Panc1 (cell line): ENCODE data around the gene FAM168B.

ENCODE experiments used
- POLR2AphosphoS5 ChIP-seq: IDR thresholded peaks from 2 replicates; pipeline ENCODE4 v1.6.1; 2012; ENCODE audit warnings: mild to moderate bottlenecking, low read depth, low read length, moderate library complexity
- TF ChIP-seq, protein P1 (sequence below): fragments of 450-650 bp; IDR thresholded peaks from 2 replicates; pipeline ENCODE4 v1.5.1; 2017; ENCODE audit warnings: mild to moderate bottlenecking

DNA sequence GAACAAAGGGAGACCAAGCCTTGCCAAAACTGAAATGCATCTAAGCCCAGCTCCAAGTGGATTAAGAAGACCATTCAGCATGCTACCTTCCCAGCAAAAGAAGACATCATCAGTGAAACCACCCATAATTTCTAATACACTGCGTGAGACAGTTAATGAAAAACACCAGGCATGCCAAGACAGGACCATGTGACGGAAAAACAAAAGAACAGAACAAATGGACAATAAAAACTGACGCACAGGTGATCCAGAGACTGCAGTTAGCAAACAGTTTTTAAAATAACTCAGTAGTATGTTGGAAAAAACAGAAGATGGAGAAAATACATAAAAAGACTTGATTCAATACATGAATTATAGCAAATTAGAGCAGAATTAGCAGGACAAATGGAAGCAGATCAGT, 15.3 kb downstream of the FAM168B start:
- TF ChIP-seq, protein P1, sequence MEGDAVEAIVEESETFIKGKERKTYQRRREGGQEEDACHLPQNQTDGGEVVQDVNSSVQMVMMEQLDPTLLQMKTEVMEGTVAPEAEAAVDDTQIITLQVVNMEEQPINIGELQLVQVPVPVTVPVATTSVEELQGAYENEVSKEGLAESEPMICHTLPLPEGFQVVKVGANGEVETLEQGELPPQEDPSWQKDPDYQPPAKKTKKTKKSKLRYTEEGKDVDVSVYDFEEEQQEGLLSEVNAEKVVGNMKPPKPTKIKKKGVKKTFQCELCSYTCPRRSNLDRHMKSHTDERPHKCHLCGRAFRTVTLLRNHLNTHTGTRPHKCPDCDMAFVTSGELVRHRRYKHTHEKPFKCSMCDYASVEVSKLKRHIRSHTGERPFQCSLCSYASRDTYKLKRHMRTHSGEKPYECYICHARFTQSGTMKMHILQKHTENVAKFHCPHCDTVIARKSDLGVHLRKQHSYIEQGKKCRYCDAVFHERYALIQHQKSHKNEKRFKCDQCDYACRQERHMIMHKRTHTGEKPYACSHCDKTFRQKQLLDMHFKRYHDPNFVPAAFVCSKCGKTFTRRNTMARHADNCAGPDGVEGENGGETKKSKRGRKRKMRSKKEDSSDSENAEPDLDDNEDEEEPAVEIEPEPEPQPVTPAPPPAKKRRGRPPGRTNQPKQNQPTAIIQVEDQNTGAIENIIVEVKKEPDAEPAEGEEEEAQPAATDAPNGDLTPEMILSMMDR: no peak
- no peak for TF ChIP-seq POLR2AphosphoS5
